Putamen (tissue), 1 donor: ENCODE data around the gene GRIK5.
A peak's percentile ranks its signal among the peaks of the same experiment; 100 is the strongest.
"Not testable (repeated sequence)": the region's sequence is repeated elsewhere in the genome, so short reads cannot be mapped to it uniquely, and the experiment has no call there.

ENCODE experiments used
- DNase-seq: peaks from one replicate; pipeline ENCODE4 v3.0.0-alpha.2; 2016; ENCODE audit warnings: low spot score

The GRIK5 gene

GRCh38 chr19:42051166-42052115, 18.6 kb downstream of the GRIK5 start:
- no peak for DNase-seq

GRCh38 chr19:42048992-42049391, 21.0 kb downstream of the GRIK5 start:
- no peak for DNase-seq

- peak; percentile 59 for DNase-seq
Measured at GRCh38 chr19:42045575-42045974, 24.4 kb downstream of the GRIK5 start.

- no peak for DNase-seq
Measured at GRCh38 chr19:42042455-42043170, 27.4 kb downstream of the GRIK5 start.

GRCh38 chr19:42040491-42040890, 29.5 kb downstream of the GRIK5 start:
- DNase-seq = not testable (repeated sequence)

- no peak for DNase-seq
Measured at GRCh38 chr19:42040031-42040430, 30.0 kb downstream of the GRIK5 start.

GRCh38 chr19:42038666-42039065, 31.3 kb downstream of the GRIK5 start:
- no peak for DNase-seq

DNA sequence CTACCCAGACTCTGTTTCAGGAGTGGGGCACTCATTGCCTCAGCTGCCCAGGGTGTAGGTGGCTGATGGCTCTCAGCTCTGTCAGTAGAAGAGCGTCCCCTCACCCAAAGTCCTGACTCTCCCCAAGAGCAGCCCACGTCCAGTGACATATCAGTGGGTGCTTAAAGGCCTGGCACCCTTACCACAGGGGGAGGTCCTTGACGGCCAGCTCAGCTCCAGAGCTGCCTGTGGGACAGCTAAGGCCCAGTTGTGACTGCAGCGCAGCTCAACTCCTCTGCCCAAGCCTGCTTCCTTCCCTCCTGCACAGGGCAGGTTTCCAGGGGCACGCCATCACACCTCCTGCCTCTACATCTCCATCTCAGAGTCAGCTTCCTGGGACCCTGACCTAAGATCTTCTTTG, 32.4 kb downstream of the GRIK5 start:
- no peak for DNase-seq

- peak; percentile 68 for DNase-seq
Measured at GRCh38 chr19:42034640-42035391, 35.2 kb downstream of the GRIK5 start.

DNA sequence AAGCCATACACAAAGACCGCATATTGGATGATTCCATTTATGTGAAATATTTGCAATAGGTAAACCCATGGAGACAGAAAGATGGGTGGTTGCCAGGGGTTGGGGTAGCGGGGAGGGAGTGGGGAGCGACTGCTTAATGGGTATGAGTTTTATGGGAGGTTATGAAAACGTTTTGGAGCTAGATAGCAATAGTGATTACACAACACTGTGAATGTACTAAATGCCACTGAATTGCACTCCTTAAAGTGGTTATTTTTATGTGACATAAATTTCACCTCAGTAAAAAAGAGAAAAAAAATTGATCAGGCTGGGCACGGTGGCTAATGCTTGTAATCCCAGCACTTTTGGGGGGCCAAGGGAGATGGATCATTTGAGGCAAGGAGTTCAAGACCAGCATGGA, 36.6 kb downstream of the GRIK5 start:
- no peak for DNase-seq

- no peak for DNase-seq
Measured at GRCh38 chr19:42032431-42032830, 37.6 kb downstream of the GRIK5 start.

DNA sequence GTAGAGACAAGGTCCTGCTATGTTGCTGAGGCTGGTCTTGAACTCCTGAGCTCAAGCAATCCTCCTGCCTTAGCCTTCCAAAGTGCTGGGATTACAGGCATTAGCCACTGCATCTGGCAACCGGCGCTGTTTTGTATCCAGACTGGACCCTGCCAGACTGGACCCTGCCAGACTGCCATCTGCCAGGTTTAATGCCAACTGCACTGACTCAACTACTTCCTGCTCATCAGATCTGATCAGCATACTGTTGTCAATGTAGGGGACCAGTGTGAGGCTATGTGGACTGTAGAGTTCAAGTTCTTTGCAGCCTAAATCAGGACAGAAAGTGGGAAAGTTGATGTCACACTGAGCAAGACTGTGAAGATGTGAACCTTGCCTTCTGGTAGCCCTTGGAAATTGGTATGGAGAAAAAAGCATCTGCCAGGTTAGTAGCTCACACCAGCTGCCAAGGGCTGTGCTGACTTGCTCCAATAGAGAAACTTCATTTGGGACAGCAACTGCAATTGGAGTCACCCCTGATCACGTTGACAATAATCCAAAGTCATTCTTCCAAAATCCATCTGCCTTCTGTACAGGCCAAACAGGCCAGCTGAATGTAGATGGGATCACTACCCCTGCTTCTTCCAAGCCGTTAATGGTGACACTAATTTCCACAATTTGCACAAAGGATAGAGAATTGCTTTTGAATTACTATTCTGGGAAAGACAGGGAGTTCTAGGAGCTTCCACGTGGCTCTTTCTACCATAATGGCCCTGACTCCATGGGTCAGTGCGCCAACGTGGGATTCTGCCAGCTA, 39.2 kb downstream of the GRIK5 start:
- no peak for DNase-seq

DNA sequence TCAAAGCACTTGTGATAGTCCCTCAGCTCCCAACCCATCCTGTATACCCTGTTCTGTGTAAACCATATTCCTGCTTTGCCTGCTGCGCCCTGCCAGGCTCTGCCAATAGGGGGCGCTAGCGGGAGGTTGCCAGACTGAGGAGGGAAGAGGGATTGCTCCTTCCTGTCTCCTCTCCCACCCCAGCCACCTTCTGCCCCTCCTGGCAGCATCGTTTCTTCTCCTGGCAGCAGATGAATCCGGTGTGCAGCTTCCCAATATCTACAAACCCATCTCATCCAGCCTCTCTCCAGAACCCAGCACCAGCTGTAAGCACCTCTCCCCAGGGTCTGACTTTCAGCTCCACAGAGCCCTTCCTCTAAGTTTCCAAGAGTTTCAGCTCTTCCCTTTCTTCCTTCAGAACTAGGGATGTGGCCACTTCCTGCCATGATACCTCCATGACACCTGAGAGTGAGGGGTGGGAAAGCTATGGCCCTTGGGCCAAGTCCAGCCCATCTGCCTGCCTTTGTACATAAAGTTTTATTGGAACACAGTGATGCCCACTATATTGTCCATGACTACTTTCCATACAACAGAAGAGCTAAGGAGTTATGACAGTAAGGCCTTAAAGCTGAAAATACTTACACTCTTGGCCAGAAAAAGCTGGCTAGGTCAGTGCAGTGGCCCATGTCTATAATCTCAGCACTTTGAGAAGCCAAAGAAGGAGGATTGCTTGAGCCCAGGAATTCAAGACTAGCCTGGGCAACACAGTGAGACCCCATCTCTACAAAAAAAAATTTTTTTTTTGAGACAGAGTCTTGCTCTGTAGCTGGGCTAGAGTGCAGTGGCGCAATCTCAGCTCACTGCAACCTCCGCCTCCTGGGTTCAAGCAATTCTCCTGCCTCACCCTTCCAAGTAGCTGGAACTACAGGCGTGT, 41.4 kb downstream of the GRIK5 start:
- no peak for DNase-seq

GRCh38 chr19:42024622-42025111, 45.3 kb downstream of the GRIK5 start:
- DNase-seq = no peak

DNA sequence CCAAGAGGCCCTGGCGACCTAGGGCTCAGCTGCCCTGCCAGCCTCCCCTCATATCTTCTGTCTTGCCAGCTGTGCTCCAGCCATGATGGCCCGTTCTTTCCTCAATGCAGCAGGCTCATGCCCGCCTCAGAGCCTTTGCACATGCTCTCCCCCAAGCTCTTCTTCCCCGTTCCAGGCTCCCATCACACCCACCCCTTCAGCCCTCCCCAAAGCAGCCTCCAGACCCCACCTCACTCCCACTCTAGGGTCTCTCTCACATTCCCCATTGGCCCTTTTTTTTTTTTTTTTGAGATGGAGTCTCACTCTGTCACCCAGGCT, 46.1 kb downstream of the GRIK5 start:
- DNase-seq = no peak

DNA sequence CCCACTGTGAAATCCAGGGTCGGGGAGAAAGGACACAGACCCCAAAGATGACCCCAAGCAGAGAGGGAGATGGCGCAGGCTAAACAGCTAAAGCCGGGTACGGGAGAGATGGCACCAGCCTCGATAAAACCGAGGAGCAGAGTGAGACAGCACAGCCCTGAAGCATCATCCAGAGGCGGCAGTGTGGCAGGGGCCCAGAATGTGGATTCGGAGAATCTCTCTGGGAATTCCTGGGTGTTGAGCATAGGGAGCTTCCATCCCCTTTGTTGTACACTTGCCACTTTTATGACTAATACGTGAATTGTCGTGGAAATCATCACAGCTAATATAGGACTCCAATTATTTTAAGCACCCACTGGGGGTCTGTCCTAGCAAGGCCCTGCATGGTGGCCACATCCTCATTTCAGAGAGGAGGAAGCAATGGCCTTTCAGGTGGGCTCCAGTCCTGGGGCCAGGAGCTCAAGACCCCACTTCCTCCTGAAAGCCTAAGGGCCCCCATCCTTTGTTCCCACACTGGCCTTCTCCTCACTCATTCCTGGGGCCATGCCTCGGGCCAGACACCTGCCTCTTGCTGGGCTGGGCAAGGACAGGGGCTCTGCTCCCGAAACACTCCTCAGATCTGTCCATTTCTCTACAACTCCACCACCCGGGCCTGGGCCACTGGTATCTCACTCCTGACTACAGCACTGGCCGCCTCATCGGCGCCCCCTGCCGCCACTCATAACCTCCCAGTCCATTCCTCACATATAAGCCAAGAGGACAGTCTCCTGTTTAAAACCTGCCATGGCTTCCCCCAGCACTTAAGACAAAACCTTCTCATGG, 46.7 kb downstream of the GRIK5 start:
- DNase-seq = no peak

GRCh38 chr19:42022616-42023015, 47.4 kb downstream of the GRIK5 start:
- no peak for DNase-seq

GRCh38 chr19:42021185-42021584, 48.8 kb downstream of the GRIK5 start:
- DNase-seq = no peak

- DNase-seq = no peak
Measured at GRCh38 chr19:42018503-42019193, 51.4 kb downstream of the GRIK5 start.
